Endothelial cell of umbilical vein (primary cell): ENCODE measurements around the gene KDM4B. TPM values are rescaled to one million over a fixed set of nuclear protein-coding genes. Genes with fewer than 3 reads are reported as not detected.

Experiments used
- BruUV-seq: library from RNA; stranded (reverse); fragments of 400-500 nt; replicated peaks from 2 replicates; lab custom pipeline; 2021; lab: Mats Ljungman, UMichigan
- CTCF ChIA-PET: fragments of 300-600, 350-600 bp; sonication (Branson Sonifier 250); formaldehyde crosslinking; loops from one replicate; lab custom pipeline; 2021; ENCODE audit warnings: antibody characterized with exemption, inconsistent platforms; lab: Charles Lee
- POLR2A ChIA-PET: fragments of 300-600, 350-600 bp; sonication (Branson Sonifier 250); formaldehyde crosslinking; loops from one replicate; lab custom pipeline; 2021; ENCODE audit warnings: antibody characterized with exemption, inconsistent platforms; lab: Charles Lee
- DNase-seq: peaks from one replicate; pipeline ENCODE4 v3.0.0-alpha.2; 2011; ENCODE audit warnings: low read depth, low spot score
- FAIRE-seq: peaks from 2 replicates; lab custom pipeline; 2011; peaks lifted over from hg19 to GRCh38; lab: Jason Lieb, UNC
- H2AFZ ChIP-seq: 2 replicates; pipeline ENCODE4 v1.6.0; 2012; ENCODE audit warnings: low read depth, low read length, control low read depth, inconsistent platforms
- H3K27ac ChIP-seq: 2 replicates; pipeline ENCODE4 v1.5.1; 2011; ENCODE audit warnings: low read depth, mild to moderate bottlenecking, control low read depth, low read length, moderate library complexity; ENCODE audit not compliant: insufficient read depth
- H3K27me3 ChIP-seq, 2 experiments: 2 replicates each; pipeline versions ENCODE4 v1.6.0 to v1.6.1; 2011; ENCODE audit warnings: low read length in 2 of 2, mixed read lengths in 1 of 2; ENCODE audit not compliant: control insufficient read depth in 2 of 2, insufficient read depth in 2 of 2
- H3K36me3 ChIP-seq, 2 experiments: 2 replicates in 1 of 2; 3 replicates in 1 of 2; pipeline ENCODE4 v1.5.1; 2011; ENCODE audit warnings: low read length in 2 of 2, mild to moderate bottlenecking in 1 of 2, moderate library complexity in 1 of 2; ENCODE audit not compliant: control insufficient read depth in 2 of 2, insufficient read depth in 2 of 2; ENCODE audit errors: extremely low read depth in 1 of 2
- H3K4me1 ChIP-seq: 3 replicates; pipeline ENCODE4 v1.5.1; 2011; ENCODE audit warnings: mild to moderate bottlenecking, low read length; ENCODE audit not compliant: control insufficient read depth, insufficient read depth; ENCODE audit errors: extremely low read depth
- H3K4me2 ChIP-seq: 2 replicates; pipeline ENCODE4 v1.6.1; 2011; ENCODE audit warnings: low read length, control low read depth, mixed read lengths; ENCODE audit not compliant: insufficient read depth
- H3K4me3 ChIP-seq, 3 experiments: fragments of 200-600 bp in 1 of 3; sonication (generic), shearing (Covaris generic) in 1 of 3; replicated peaks in 1 of 3; 2 replicates each; pipeline ENCODE4 v1.5.1; 2011 to 2016; ENCODE audit warnings: control low read depth in 3 of 3, low read length in 3 of 3, mild to moderate bottlenecking in 2 of 3, inconsistent platforms in 1 of 3, low read depth in 1 of 3, moderate library complexity in 1 of 3; ENCODE audit not compliant: insufficient read depth in 1 of 3
- H3K79me2 ChIP-seq: 2 replicates; pipeline ENCODE4 v1.6.0; 2012; ENCODE audit warnings: low read length, inconsistent platforms; ENCODE audit not compliant: control insufficient read depth, insufficient read depth
- H3K9ac ChIP-seq: replicated peaks from 2 replicates; pipeline ENCODE3; 2011; ENCODE audit warnings: low read length, control low read depth; ENCODE audit not compliant: insufficient read depth; ENCODE audit errors: extremely low read depth
- H3K9me1 ChIP-seq: replicated peaks from 3 replicates; pipeline ENCODE4 v1.6.0; 2011; ENCODE audit warnings: mild to moderate bottlenecking, low read length; ENCODE audit not compliant: control insufficient read depth, insufficient read depth; ENCODE audit errors: extremely low read depth
- H3K9me3 ChIP-seq: replicated peaks from 2 replicates; pipeline ENCODE4 v1.5.1; 2012; ENCODE audit warnings: low read length, inconsistent platforms; ENCODE audit not compliant: control insufficient read depth, insufficient read depth
- H4K20me1 ChIP-seq: replicated peaks from 2 replicates; pipeline ENCODE3; 2011; ENCODE audit warnings: mild to moderate bottlenecking, low read length; ENCODE audit not compliant: control insufficient read depth, insufficient read depth; ENCODE audit errors: extremely low read depth
- EZH2 ChIP-seq: IDR thresholded peaks from 2 replicates; pipeline ENCODE4 v1.6.1; 2012; ENCODE audit warnings: borderline replicate concordance, low read depth, mild to moderate bottlenecking, moderate library complexity, low read length, inconsistent platforms; ENCODE audit not compliant: severe bottlenecking
- FOS ChIP-seq: IDR thresholded peaks from 2 replicates; pipeline ENCODE4 v1.6.1; 2011; ENCODE audit warnings: mild to moderate bottlenecking, low read length, moderate library complexity, borderline replicate concordance; ENCODE audit not compliant: insufficient read depth
- GATA2 ChIP-seq: IDR thresholded peaks from 2 replicates; pipeline ENCODE4 v1.7.0; 2011; ENCODE audit warnings: low read depth, mild to moderate bottlenecking, moderate library complexity, mixed read lengths, low read length; ENCODE audit not compliant: insufficient read length, insufficient read depth
- JUN ChIP-seq: IDR thresholded peaks from 2 replicates; pipeline ENCODE4 v1.6.1; 2011; ENCODE audit warnings: borderline replicate concordance, low read depth; ENCODE audit not compliant: insufficient read length, insufficient read depth
- MYC ChIP-seq: IDR thresholded peaks from one replicate; pipeline ENCODE4 v1.6.1; 2011; ENCODE audit warnings: mild to moderate bottlenecking, low read depth, low read length
- POLR2A ChIP-seq: IDR thresholded peaks from 2 replicates; pipeline ENCODE4 v1.6.1; 2012; ENCODE audit warnings: low read depth, mild to moderate bottlenecking, control low read depth, low read length
- POLR2AphosphoS5 ChIP-seq: IDR thresholded peaks from 2 replicates; pipeline ENCODE4 v1.6.1; 2012; ENCODE audit warnings: low read depth, mild to moderate bottlenecking, control low read depth, low read length, moderate library complexity; ENCODE audit not compliant: insufficient read depth
- dilution Hi-C: fragments of 300-500 bp; cut with MboI; formaldehyde crosslinking; loops from one replicate; pipeline ENCODE4 v1.15.0; 2019; ENCODE audit warnings: low sequenced_read_pairs; ENCODE audit not compliant: extremely low pct_ligation_motif_present
- intact Hi-C: fragments of 100-400 bp; cut with micrococcal nuclease; formaldehyde crosslinking; loops from one replicate; pipeline ENCODE4 v1.10.0; 2022
- polyA plus RNA-seq, 4 experiments: library from polyadenylated mRNA; depleted of rRNA in 3 of 4; stranded (reverse) in 3 of 4; unstranded in 1 of 4; fragments of >200 nt; gene quantifications; 2 replicates each; pipeline versions ENCODE4 v1.2.1 to v1.2.3, GENCODE V29; 2011 to 2012; ENCODE audit warnings: missing spikeins in 1 of 4
- total RNA-seq: library from RNA; stranded (reverse); gene quantifications from 2 replicates; pipeline ENCODE4 v1.2.3, GENCODE V29; 2021
- TF ChIP-seq, protein P1 (sequence below): IDR thresholded peaks from 2 replicates; pipeline ENCODE4 v1.6.1; 2011; ENCODE audit not compliant: insufficient read depth, insufficient read length
- TF ChIP-seq, protein P2 (sequence below), 2 donors: IDR thresholded peaks; 1 replicate in 1 of 2; 2 replicates in 1 of 2; pipeline ENCODE4 v1.5.1; 2011; ENCODE audit warnings: low read length in 2 of 2, mild to moderate bottlenecking in 2 of 2, moderate library complexity in 2 of 2, control low read depth in 1 of 2, inconsistent platforms in 1 of 2, low read depth in 1 of 2; ENCODE audit not compliant: insufficient read depth in 1 of 2; ENCODE audit errors: extremely low read depth in 1 of 2

Gene KDM4B
- total and polyA plus RNA-seq, 2 donors (not counting 3 experiments of a cell fraction or from before 2014, with no cell fraction given) = 12.4 to 37.2 TPM

DNA sequence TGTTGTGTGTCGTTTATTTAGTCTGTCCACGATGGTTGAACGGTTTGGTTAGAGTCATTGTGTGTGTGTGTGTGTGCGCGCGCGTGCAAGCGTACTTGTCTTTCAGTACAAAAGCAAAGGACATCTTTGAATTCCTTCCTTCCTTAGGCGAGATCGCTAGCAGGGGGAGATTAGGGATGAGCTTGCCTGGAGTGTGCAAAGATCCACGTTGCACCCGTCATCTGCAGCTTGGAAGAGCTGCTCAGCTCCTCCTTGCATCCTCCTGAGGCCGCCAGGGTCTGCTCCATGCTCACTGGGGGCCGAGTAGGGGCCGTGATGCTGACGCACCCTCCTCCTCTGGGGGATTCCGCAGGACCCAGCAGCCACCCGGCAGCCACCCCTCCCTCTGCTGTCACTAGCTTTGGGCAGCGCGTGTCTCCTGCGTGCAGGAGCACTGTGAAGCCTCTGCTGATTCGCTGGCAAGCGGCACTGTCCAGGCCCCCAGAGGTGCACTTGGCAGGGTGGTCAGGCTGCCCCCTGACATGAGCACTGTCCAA lies 137.3 kb downstream of the KDM4B start:
- Histone ChIP-seq H4K20me1 (no peaks in the 10 kb centered on the region), H3K4me3 (no peak overlapping the region), H3K4me2 (no peak overlapping the region), H3K36me3 (no peaks in the 10 kb centered on the region), H3K9ac (no peak overlapping the region), H3K79me2 (no peaks in the 10 kb centered on the region), H3K27ac (no peak overlapping the region), H3K9me1 (no peaks in the 10 kb centered on the region), H3K9me3 (no peaks in the 10 kb centered on the region), H2AFZ (no peak overlapping the region), H3K27me3 (no peaks in the 10 kb centered on the region), H3K4me1 (no peaks in the 10 kb centered on the region)
- no TSS peak for BruUV-seq
- TF ChIP-seq, protein P1, sequence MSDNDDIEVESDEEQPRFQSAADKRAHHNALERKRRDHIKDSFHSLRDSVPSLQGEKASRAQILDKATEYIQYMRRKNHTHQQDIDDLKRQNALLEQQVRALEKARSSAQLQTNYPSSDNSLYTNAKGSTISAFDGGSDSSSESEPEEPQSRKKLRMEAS = no peak
- TF ChIP-seq POLR2AphosphoS5 (no peak), GATA2 (no peak), JUN (no peak), MYC (no peak), POLR2A (no peak), EZH2 (no peak), FOS (no peak)
- TF ChIP-seq, protein P2, sequence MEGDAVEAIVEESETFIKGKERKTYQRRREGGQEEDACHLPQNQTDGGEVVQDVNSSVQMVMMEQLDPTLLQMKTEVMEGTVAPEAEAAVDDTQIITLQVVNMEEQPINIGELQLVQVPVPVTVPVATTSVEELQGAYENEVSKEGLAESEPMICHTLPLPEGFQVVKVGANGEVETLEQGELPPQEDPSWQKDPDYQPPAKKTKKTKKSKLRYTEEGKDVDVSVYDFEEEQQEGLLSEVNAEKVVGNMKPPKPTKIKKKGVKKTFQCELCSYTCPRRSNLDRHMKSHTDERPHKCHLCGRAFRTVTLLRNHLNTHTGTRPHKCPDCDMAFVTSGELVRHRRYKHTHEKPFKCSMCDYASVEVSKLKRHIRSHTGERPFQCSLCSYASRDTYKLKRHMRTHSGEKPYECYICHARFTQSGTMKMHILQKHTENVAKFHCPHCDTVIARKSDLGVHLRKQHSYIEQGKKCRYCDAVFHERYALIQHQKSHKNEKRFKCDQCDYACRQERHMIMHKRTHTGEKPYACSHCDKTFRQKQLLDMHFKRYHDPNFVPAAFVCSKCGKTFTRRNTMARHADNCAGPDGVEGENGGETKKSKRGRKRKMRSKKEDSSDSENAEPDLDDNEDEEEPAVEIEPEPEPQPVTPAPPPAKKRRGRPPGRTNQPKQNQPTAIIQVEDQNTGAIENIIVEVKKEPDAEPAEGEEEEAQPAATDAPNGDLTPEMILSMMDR (IDR thresholded peaks at IDR 0.05; ENCODE audit: extremely low read depth in 1 of 2, insufficient read depth in 1 of 2, low read depth in 1 of 2, low read length in 2 of 2) = no peak
- CTCF ChIA-PET = no interaction called here
- dilution Hi-C loops = no loop called here
- FAIRE-seq (no peak), DNase-seq (no peak)
- POLR2A ChIA-PET = no interaction called here
- intact Hi-C loops = no loop called here
